H1 (cell line): ENCODE data around the gene ALDH3B1.

Source experiments
- CTCF ChIP-seq, 3 experiments: IDR thresholded peaks; 1 replicate in 2 of 3; 2 replicates in 1 of 3; pipeline versions ENCODE4 v1.5.1 to v1.6.1; 2011; ENCODE audit warnings: low read length in 3 of 3, mild to moderate bottlenecking in 3 of 3, inconsistent platforms in 2 of 3, low read depth in 1 of 3, moderate library complexity in 1 of 3; ENCODE audit not compliant: insufficient read depth in 1 of 3; ENCODE audit errors: control extremely low read depth in 1 of 3
- HDAC2 ChIP-seq, 2 experiments: fragments of 300-600 bp in 1 of 2; sonication (generic) in 1 of 2; IDR thresholded peaks; 2 replicates each; pipeline ENCODE4 v1.6.1; 2011 to 2012; ENCODE audit warnings: low read depth in 2 of 2, low read length in 2 of 2, mild to moderate bottlenecking in 2 of 2, moderate library complexity in 2 of 2, borderline replicate concordance in 1 of 2, inconsistent platforms in 1 of 2
- MAX ChIP-seq: IDR thresholded peaks from 2 replicates; pipeline ENCODE4 v1.6.1; 2012; ENCODE audit warnings: inconsistent platforms
- POLR2A ChIP-seq, 2 experiments: IDR thresholded peaks; 1 replicate in 1 of 2; 2 replicates in 1 of 2; pipeline ENCODE4 v1.6.1; 2011; ENCODE audit warnings: low read depth in 2 of 2, low read length in 2 of 2, mild to moderate bottlenecking in 2 of 2; ENCODE audit errors: control extremely low read depth in 1 of 2
- RBBP5 ChIP-seq: IDR thresholded peaks from 2 replicates; pipeline ENCODE4 v1.7.1; 2012; ENCODE audit warnings: low read depth, mild to moderate bottlenecking, inconsistent platforms, low read length, moderate library complexity, borderline replicate concordance
- TCF12 ChIP-seq: IDR thresholded peaks from 2 replicates; pipeline ENCODE4 v1.6.1; 2011; ENCODE audit warnings: low read depth, mild to moderate bottlenecking, low read length

- TF ChIP-seq POLR2A (IDR thresholded peaks at IDR 0.05; ENCODE audit: control extremely low read depth in 1 of 2, low read depth in 2 of 2, low read length in 2 of 2) (no peak), CTCF (IDR thresholded peaks at IDR 0.05; ENCODE audit: control extremely low read depth in 1 of 3, insufficient read depth in 1 of 3, low read depth in 1 of 3, low read length in 3 of 3) (no peak), MAX (no peak), RBBP5 (no peak), TCF12 (no peak), HDAC2 (IDR thresholded peaks at IDR 0.05; ENCODE audit: borderline replicate concordance in 1 of 2, low read depth in 2 of 2, low read length in 2 of 2) (no peak)
Observed at GRCh38 chr11:68044898-68045351, 34.8 kb downstream of the ALDH3B1 start.
